Left ventricle myocardium inferior (tissue), 1 donor: ENCODE measurements around the gene SLIT1. TPM values are rescaled to one million over a fixed set of nuclear protein-coding genes. Genes with fewer than 3 reads are reported as not detected.

ENCODE experiments used
- DNase-seq: peaks from one replicate; pipeline ENCODE4 v3.0.0-alpha.2; 2020
- H3K27ac ChIP-seq: fragments of 200-600 bp; replicated peaks from 2 replicates; pipeline ENCODE4 v1.8.0; 2021
- H3K27me3 ChIP-seq: fragments of 200-600 bp; 2 replicates; pipeline ENCODE4 v1.8.0; 2021; ENCODE audit warnings: low read depth
- H3K36me3 ChIP-seq: fragments of 200-600 bp; 2 replicates; pipeline ENCODE4 v1.8.0; 2021
- H3K4me1 ChIP-seq: fragments of 200-600 bp; 2 replicates; pipeline ENCODE4 v1.8.0; 2021
- H3K4me3 ChIP-seq: fragments of 200-600 bp; 2 replicates; pipeline ENCODE4 v1.8.0; 2021; ENCODE audit warnings: mild to moderate bottlenecking, moderate library complexity
- H3K9me3 ChIP-seq: fragments of 200-600 bp; replicated peaks from 2 replicates; pipeline ENCODE4 v1.8.0; 2021
- intact Hi-C: fragments of 100-400 bp; cut with micrococcal nuclease; formaldehyde crosslinking; loops from one replicate; pipeline ENCODE4 v1.11.0; 2022
- total RNA-seq: library from RNA; stranded (reverse); fragmentation: NEBNext Ultra II Directional; extraction: Animal tissue kit (Norgen Biotek cat#: 25700); gene quantifications from one replicate; pipeline ENCODE4 v1.2.1, GENCODE V29; 2021
- TF ChIP-seq, protein P1 (sequence below): fragments of 200-600 bp; IDR thresholded peaks from 2 replicates; pipeline ENCODE4 v1.8.0; 2021; ENCODE audit warnings: antibody characterized with exemption, mild to moderate bottlenecking, borderline replicate concordance
- donor health status: DM: no; HTN: yes; CAD: no; lungs with severe emphysema.

The SLIT1 gene
- total RNA-seq, 1 donor from 2014 or later: 0.08 TPM

DNA sequence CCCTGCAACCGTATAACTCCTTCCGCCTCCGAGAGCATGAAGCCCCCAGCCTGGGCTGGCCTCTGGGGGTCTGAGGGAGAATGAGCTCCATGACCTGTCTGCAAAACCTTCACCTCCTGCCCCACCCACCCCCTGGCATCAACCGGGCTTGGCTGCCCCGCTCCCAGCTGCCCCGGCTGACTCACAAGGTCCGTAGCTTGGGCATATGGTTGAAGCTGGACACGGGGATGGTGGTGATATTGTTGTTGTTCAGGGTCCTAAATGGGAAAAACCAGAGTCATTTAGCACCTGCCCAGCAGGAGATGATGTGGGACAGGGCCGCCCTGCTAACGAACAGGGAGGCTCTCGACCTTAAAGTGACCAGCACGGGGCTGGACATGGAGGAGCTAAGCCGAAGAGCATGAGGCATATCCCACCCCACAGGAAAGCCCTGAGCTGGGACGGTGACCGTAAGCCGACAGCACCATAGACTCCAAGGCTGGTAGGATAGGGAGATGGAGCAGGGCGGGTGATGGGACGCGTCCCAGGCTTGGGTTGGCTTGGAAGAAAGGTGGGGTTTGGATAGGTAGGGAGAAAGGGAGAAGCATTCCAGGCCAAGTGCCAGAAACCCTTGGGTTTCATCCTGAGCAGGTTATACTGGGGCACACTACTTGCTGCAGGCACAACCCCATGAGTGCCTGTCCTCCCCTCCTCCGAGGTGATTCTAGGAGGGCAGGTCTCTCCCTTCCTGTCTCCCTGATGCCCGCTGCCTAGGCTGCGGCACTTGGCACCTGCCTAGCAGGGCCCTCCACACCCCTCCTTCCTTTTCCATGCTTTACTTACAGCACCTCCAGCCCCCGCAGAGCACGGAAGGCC, 121.5 kb downstream of the SLIT1 start:
- Histone ChIP-seq H3K27ac (no peak overlapping the region), H3K9me3 (no peaks in the 10 kb centered on the region), H3K27me3 (peaks cover 30% of the 10 kb centered on the region), H3K4me1 (no peaks in the 10 kb centered on the region), H3K36me3 (no peaks in the 10 kb centered on the region), H3K4me3 (no peak overlapping the region)
- TF ChIP-seq, protein P1, sequence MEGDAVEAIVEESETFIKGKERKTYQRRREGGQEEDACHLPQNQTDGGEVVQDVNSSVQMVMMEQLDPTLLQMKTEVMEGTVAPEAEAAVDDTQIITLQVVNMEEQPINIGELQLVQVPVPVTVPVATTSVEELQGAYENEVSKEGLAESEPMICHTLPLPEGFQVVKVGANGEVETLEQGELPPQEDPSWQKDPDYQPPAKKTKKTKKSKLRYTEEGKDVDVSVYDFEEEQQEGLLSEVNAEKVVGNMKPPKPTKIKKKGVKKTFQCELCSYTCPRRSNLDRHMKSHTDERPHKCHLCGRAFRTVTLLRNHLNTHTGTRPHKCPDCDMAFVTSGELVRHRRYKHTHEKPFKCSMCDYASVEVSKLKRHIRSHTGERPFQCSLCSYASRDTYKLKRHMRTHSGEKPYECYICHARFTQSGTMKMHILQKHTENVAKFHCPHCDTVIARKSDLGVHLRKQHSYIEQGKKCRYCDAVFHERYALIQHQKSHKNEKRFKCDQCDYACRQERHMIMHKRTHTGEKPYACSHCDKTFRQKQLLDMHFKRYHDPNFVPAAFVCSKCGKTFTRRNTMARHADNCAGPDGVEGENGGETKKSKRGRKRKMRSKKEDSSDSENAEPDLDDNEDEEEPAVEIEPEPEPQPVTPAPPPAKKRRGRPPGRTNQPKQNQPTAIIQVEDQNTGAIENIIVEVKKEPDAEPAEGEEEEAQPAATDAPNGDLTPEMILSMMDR: no peak
- DNase-seq: no peak
- intact Hi-C loops: no loop called here

DNA sequence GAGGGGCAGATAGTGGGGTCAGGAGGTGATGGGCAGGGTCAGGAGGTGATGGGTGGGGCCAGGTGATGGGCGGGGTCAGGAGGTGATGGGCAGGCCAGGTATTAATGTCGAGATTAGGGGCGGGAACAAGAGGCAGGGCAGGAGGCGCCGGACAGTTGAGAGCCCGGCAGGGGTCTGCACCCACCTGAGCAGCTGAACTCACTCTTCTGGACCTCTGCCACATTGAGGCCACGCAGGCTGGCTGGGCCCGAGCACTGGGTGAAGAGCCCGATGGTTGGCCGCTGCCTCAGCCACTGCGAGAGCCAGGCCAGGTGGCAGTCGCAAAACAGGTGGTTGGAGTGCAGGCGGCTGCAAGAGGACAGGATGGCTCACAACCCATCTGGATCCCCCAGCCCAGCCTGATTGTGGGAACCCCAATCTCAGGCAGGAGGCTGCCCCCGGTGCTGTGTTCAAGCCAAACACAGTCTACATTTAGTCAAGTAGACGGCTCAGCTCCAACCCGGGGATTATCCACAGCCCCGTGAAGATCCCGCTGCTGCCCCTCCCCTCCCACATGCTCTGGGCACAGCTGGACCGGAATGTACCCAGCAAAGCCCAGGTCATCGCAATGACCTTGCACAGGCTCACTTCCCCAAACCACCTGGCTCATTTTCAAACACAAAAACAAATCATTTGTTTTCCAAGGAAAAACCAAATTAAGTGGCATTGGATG, 122.3 kb downstream of the SLIT1 start:
- Histone ChIP-seq H3K27ac (no peak overlapping the region), H3K36me3 (no peaks in the 10 kb centered on the region), H3K4me3 (no peak overlapping the region), H3K4me1 (no peaks in the 10 kb centered on the region), H3K27me3 (peaks cover 23% of the 10 kb centered on the region), H3K9me3 (no peaks in the 10 kb centered on the region)
- TF ChIP-seq, protein P1: no peak
- DNase-seq: no peak
- intact Hi-C loops: no loop called here

DNA sequence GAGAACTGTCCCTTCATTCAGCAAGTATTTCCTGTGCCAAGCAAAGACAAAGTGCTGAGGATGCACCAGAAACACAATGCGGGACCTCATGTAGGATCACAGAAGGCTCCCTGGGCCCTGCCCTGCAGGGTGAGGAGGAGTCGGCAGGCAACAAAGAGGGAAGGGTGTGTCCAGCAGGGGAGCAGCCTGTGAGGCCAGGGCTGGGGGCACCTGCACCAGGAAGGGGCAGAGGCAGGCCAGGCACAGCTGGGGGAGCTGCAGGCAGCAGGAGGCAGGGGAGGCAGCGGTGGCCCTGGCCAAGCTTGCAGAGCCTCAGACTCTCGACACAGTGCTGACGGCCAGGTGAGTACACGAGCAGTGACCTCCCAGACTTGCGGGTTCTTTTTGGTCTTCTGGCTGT, 123.3 kb downstream of the SLIT1 start:
- Histone ChIP-seq H3K4me3 (no peak overlapping the region), H3K4me1 (no peaks in the 10 kb centered on the region), H3K27me3 (peaks cover 13% of the 10 kb centered on the region), H3K36me3 (no peaks in the 10 kb centered on the region), H3K27ac (no peak overlapping the region), H3K9me3 (no peaks in the 10 kb centered on the region)
- TF ChIP-seq, protein P1: no peak
- intact Hi-C loops: no loop called here
- DNase-seq: no peak

DNA sequence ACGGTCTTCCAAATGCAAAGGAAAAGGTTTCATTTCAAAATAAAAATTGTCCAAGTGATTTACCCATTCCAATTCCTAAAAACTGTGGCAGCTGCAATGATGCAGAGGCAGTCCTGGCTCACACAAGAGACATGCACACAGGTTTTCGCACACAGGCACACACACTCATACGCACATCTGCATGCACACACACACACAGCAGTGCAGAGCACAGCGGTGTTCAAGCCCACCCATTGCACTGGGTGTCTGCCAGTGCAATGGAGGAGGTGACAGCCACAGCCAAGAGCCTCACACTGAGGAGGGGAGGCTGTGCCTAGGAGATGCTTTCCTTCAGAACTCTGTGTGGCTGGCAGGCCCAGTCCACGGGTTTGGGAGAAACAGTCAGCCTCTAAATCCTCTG, 123.7 kb downstream of the SLIT1 start:
- no peaks in the 10 kb centered on the region for H3K36me3 ChIP-seq
- no peaks in the 10 kb centered on the region for H3K4me1 ChIP-seq
- no peaks in the 10 kb centered on the region for H3K9me3 ChIP-seq
- no peak overlapping the region for H3K4me3 ChIP-seq
- TF ChIP-seq, protein P1: no peak
- no peak overlapping the region for H3K27ac ChIP-seq
- DNase-seq: no peak
- intact Hi-C loops: no loop called here
- peaks cover 9% of the 10 kb centered on the region for H3K27me3 ChIP-seq

DNA sequence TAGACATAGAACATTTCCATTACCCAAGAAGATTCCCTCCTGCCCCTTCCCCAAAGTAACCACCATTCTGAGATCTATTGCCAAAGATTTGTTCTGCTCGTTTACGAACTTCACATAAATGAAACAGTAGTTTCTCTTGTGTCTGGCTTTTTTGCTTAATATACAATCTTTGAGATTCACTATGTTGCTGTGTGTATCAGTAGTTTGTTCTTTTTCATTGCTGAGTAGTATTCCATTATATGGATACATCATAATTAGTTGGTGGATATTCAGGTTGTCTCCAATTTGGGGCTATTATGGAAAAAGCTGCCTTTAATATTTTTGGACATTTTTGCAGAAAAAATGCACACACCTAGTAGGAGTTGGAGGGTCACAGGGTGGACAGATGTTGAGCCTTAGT, 124.3 kb downstream of the SLIT1 start:
- TF ChIP-seq, protein P1: no peak
- Histone ChIP-seq H3K9me3 (no peaks in the 10 kb centered on the region), H3K27me3 (peaks cover 5% of the 10 kb centered on the region), H3K27ac (no peak overlapping the region), H3K4me1 (no peaks in the 10 kb centered on the region), H3K36me3 (no peaks in the 10 kb centered on the region), H3K4me3 (no peak overlapping the region)
- intact Hi-C loops: no loop called here
- no peak for DNase-seq
